Measurements from ENCODE around the gene CIPC.

DNA sequence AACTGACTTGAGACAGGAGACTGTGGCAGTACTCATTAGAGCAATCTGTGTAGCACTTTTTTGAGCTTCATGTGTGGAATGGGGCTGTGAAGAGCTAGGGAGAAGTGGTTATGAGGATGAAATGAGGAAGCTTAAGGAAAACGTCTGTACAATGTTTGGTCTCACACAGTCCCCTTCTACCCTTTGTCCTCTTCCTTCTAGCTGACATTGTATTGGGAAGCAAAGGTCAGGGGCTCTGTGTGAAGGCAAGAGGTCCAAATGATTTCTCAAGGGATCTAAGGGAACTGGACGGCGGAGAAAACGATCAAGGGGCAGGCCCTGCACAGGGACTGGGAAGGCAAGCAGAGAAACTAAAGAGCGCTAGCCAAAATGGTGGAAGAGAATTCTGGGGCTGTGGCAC, 13.1 kb upstream of the CIPC start:
- TF ChIP-seq, protein P1, sequence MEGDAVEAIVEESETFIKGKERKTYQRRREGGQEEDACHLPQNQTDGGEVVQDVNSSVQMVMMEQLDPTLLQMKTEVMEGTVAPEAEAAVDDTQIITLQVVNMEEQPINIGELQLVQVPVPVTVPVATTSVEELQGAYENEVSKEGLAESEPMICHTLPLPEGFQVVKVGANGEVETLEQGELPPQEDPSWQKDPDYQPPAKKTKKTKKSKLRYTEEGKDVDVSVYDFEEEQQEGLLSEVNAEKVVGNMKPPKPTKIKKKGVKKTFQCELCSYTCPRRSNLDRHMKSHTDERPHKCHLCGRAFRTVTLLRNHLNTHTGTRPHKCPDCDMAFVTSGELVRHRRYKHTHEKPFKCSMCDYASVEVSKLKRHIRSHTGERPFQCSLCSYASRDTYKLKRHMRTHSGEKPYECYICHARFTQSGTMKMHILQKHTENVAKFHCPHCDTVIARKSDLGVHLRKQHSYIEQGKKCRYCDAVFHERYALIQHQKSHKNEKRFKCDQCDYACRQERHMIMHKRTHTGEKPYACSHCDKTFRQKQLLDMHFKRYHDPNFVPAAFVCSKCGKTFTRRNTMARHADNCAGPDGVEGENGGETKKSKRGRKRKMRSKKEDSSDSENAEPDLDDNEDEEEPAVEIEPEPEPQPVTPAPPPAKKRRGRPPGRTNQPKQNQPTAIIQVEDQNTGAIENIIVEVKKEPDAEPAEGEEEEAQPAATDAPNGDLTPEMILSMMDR (IDR thresholded peaks at IDR 0.05): no peak
- no peak for TF ChIP-seq POLR2A (IDR thresholded peaks at IDR 0.05)
